NCI-H187 (cell line): Measurements from ENCODE around the gene NARS2.
"Not testable (repeated sequence)": the region's sequence is repeated elsewhere in the genome, so short reads cannot be mapped to it uniquely, and the experiment has no call there.

Experiments
- DNase-seq, 2 experiments: peaks; one replicate each; lab custom pipeline; 2025; lab: John Stamatoyannopoulos, UW

The NARS2 gene

DNA sequence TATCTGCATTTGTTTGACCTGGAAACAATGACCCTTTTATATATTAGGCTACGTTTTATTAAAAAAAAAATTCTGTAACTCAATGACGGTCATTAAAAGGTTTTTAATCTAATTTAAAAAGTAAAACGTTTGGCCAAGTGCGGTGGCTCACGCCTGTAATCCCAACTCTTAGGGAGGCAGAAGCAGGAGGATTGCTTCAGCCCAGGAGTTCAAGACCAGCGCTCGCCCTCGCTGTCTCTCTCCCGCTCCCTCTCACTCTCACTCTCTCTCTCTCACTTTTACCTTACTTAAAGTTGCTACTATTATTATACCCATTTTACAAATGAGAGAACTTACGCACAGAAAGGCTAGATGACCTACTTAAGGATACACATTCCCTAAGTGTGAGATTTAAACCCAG, 814 bp upstream of the NARS2 start:
- DNase-seq: no peak

DNA sequence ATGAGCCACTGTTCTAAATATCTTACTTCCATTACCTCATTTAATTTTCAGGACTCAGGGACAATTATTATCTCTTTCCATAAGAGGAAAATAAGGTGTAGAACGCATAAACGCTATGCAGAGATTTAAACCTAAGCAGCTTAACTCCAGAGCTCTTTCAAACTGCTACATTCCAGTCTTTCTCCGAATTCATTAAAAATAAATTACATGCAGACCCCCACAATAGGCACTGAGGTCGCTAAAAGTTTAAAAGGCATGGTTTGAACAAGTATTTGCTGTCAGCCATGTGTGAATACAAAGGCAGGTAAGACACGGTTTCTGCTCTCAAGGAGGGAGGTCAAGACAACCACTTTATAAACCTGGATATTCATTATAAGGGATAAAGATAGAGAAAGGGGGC, 983 bp downstream of the NARS2 start:
- DNase-seq: no peak

DNA sequence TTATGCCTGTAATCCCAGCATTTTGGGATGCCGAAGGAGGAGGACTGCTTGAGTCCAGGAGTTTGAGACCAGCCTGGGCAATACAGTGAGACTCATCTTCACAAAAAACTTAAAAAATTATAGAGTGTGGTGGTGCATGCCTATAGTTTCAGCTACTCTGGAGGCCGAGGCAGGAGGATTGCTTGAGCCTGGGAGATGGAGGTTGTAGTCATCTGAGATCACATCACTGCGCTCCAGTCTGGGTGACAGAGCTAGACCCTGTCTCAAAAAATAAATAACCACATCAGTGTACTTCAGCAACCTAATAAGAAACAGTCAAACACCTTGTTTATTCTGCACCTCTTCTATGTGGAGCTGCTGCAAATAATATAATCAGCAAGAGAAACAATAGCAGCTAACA, 1.4 kb downstream of the NARS2 start:
- DNase-seq: no peak

DNA sequence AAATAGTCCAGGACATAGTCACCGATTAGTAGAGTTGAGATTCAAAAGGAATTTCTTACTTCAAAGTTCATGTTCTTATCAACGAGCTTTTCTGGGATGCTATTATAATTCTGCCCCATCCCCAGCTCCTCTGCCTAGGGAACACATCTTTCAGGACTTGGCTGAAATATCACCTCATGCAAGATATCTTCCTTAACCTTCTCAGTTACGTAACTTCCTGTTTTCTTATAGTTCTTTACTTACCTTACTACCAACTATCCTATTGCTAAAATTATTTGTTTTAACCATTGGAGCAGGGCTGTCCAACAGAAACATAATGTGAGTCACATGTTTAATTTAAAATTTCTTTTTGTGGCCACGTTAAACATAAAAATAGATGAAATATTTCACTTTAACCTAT, 2.3 kb downstream of the NARS2 start:
- no peak for DNase-seq

DNA sequence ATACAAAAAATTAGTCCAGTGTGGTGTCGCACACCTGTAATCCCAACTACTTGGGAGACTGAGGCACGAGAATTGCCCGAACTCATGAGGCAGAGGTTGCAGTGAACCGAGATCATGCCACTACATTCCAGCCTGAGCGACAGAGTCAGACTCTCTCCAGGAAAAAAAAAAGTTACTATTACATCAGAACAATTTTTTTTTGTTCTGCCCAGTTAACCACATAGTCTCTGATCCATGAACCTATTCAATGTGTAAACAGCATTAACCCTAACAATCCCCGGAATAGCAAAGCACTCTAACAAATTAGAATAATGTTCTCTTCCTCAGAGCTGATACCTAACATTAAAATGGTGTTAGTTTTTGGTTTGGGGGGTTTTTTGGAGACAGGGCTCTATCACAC, 4.6 kb downstream of the NARS2 start:
- DNase-seq: no peak

DNA sequence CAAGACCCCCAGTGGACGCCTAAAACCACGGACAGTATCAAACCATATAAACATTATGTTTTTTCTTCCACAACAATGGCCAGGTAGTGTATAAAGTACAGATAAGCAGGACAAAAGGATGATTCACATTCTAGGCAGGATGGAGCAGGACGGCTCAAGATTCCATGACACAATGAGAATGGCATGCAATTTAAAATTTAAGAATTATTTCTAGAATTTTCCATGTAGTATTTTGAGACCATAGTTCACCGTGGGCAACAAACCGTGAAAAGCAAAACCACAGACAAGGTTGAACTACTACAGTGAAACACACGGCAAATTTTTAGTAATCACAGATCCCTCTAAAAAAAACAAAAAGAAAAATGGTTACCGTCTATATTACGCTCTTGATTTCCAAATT, 7.5 kb downstream of the NARS2 start:
- DNase-seq: no peak

DNA sequence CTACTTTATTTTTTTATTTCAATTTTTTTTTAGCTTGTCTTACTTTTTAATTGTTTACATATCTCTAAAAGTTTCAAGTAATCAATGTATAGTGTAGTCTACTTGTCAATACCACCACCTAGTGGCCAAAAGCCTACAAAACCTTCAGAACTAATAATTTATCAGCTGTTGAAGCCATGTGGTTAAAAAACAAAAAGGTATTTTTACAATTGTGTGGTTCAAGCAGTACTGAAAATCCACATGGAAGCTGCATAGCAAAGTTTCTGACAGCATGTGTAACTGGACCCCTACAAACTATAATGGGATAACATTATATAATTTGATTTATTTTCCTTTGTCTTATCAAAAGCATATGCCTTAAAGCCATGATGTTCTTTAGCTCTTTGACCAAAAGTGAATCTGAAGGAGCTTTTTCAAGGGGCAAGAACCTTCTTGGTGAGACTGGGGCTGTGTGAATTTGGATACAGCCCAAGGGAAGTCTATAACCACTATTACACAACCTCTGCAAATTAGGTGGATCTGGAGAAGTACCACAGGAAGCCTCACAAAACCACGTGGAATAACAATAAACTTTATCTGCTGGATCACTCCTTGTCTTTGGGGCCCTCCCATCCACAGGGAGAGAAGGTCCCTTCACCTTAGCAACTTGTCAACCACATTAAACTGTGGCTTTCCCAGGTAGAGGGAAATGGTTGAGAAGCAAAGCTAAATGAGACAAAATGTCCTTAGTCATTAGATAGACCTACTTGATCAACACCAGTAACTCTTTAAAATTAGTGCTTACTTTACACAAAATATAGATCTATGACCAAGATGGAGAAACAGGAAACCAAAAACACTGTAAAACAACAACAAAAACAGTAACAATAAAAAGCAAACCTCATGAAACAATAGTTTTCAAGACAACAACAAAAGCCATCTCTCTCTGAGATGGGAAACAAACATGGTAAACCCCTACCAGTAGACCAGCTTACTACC, 9.9 kb downstream of the NARS2 start:
- DNase-seq: peak in 1 of 2 experiments; percentile 10

DNA sequence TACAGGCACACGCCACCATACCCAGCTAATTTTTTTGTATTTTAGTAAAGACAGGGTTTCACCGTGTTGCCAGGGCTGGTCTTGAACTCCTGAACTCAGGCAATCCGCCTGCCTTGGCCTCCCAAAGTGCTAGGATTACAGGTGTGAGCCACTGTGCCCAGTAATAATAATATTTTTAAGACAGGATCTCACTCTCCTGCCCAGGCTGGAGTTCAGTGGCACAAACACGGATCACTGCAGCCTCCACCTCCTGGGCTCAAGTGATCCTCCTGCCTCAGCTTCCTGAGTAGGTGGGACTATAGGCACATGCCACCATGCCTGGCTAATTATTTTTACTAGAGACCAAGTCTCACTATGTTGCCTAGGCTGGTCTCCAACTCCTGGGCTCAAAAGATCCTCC, 10.6 kb downstream of the NARS2 start:
- not testable (repeated sequence) for DNase-seq

DNA sequence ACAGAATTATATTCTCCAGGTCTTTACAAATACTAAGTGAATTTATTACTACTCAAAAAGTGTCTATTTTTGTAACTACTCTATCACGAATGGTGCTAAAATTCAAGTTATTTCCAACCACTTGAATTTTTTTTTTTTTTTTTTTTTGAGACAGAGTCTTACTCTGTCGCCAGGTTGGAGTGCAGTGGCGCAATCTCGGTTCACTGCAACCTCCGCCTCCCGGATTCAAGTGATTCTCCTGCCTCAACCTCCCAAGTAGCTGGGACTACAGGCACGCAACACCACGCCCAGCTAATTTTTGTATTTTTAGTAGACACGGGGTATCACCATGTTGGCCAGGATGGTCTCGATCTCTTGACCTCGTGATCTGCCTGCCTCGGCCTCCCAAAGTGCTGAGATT, 11.6 kb downstream of the NARS2 start:
- not testable (repeated sequence) for DNase-seq

DNA sequence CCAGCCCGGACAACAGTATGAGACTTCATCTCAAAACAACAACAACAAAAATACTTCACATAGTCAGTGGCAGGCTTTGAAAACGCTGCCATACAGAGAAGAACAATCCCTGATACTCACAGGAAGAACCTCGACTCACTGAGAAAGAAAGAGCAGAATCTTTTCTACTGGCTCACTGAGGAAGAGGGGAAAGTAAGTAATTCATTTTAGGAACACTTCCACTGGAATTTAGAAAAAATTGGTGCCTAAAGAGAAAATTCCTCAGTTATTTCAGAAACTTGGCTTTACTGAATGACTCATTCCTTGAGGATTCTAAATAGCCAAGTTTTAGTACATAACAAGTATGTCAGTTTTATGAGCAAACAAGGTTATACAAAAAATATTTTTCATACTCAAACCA, 12.3 kb downstream of the NARS2 start:
- DNase-seq: no peak

DNA sequence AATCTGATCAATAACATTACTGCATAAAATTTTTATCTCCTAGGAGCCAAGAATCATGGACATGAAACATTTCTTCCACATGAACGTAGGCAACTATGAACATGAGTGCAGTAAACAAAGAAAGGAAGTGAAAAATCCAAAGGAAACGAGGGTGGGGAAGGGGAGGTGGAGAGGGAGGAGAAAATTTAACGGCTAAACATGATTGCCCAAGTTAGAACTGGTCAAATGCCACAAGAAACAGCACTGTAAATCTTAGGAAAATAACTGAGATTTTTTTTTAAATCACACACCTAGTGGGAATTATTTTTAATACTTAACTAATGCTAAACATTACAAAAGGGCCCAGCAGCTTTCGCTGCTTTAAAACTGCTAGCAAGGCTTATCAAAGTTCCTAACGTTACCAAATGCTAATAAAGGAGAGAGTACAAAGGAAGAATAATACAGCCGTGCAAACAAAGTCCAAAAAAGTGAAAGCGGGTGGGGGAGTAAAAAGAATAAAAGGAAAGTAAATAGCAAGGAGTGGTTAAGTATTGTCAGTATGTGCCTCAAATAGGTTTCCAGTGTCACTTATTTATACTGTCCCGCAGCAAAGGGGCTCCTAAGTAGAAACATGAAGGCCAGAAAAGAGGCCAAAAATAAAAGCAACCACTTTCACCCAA, 13.7 kb downstream of the NARS2 start:
- DNase-seq: no peak

DNA sequence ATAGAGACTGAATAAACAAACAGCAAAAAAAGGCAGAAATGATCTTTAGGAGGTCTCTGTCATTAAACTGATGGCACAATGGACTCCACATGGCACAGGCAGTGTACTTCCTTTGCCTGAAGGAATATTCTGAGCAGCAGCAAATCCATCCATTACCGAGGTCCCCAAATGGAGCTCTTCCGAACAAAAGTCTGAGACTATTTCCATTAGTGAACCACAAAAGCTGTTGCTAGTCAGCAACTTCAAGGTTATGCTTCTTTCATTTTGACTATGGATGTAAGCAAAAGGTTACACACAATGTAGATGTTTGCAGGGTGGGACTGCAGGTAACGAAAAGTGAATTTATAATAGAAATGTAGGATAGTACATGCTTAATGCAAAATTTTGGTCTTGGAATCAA, 14.5 kb downstream of the NARS2 start:
- no peak for DNase-seq

DNA sequence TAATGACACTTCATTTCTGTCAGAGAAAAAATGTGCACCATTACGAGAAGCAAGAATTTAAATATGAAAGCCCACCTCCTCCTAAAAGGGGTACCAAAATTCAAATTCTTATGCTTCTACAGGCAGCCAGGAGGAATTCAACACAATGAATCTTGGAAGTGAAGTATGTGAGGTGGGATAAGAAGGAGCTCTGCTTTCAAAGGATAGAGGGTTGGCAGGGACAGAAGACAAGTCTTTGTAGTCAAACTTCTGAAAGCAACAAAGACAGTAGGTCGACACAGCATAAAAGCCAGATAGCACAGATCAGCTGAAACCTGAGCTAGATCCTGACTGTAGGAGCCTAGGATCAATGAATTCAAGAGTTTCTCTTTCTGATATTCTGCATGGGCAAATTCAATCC, 17.4 kb downstream of the NARS2 start:
- DNase-seq: no peak

DNA sequence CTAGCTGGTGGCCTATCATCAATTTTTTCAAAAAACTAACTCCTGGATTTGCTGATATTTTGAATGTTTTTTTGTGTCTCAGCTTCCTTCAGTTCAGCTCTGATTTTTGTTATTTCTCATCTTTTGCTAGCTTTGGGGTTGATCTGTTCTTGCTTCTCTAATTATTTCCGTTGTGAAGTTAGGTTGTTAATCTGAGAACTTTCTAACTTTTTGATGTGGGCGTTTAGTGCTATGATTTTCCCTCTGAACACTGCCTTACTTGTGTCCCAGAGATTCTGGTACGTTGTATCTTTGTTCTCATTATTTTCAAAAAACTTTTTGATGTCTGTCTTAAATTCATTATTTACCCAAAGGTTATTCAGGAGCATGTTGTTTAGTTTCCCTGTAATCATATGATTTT, 19.1 kb downstream of the NARS2 start:
- DNase-seq: no peak

DNA sequence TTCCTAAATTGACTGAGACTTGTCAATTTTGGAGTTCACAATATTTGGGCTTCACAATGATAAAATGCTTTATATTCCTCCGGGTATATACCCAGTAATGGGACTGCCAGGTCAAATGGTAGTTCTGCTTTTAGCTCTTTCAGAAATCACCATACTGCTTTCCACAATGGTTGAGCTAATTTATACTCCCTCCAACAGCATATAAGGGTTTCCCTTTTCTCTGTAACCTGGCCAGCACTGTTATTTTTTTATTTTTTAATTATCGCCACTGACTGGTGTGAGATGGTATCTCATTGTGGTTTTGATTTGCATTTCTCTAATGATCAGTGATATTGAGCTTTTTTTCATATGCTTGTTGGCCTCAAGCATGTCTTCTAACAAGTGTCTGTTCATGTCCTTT, 21.8 kb downstream of the NARS2 start:
- no peak for DNase-seq

DNA sequence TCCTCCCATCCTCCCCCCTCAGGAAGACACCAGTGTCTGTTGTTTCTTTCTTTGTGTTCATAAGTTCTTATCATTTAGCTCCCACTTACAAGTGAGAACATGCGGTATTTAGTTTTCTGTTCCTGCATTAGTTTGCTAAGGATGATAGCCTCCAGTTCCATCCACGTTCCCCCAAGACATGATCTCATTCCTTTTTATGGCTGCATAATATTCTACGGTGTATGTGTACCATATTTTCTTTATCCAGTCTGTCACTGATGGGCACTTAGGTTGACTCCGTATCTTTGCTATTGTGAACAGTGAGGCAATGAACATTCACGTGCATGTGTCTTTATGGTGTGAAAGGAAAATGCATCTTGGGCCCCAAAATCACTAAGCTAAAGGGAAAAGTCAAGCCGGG, 22.5 kb downstream of the NARS2 start:
- DNase-seq: not testable (repeated sequence)

DNA sequence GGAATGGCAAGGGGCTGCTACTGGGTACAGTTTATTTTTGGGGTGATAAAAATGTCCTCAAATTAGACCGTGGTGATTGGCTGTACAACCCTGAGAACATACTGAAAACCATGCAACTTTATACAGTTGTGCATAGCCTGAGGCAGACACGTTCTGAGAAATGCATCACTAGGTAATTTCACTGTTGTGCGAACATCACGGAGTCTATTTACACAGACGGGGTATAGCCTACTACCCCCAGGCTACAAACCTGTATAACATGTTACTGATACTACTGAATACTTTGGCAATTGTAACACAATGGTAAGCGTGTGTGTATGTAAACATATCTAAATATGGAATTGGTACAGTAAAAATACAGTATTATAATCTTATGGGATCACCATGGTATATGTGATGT, 23.6 kb downstream of the NARS2 start:
- no peak for DNase-seq

DNA sequence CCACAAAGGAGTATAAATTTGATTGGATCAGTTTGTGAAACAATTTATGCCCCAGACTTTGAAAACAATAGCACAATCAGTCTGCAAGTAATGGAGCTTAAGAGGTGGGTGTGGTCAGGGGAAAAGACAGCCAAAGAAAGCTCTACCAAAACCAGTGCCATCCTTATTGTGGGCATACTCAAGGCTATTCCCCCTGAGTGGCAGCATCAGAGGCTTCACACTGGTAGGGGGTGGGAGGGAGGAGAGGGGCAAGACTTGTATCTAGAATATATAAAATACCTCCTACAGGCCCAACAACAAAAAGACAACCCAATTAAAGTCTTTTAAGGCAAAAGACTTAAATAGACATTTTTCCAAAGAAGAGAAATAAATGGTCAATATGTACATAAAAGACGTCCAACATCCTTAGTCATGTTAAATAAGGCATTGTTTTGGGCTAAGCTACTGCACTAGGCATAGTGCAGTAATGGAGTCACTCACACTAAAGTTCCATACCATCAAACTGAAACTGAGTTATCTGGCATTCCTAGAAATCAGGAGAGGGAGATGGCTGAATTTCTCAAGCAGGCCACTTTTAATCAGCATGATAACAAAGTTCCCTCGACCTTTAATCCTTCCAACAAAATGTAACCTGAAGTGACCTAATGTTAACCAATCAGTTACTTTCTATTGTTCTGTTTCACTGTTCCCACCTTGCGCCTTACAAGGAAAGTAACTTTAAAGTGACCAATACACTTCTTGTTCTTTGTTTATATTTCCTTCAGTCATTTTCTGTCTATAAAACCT, 24.8 kb downstream of the NARS2 start:
- DNase-seq: no peak

DNA sequence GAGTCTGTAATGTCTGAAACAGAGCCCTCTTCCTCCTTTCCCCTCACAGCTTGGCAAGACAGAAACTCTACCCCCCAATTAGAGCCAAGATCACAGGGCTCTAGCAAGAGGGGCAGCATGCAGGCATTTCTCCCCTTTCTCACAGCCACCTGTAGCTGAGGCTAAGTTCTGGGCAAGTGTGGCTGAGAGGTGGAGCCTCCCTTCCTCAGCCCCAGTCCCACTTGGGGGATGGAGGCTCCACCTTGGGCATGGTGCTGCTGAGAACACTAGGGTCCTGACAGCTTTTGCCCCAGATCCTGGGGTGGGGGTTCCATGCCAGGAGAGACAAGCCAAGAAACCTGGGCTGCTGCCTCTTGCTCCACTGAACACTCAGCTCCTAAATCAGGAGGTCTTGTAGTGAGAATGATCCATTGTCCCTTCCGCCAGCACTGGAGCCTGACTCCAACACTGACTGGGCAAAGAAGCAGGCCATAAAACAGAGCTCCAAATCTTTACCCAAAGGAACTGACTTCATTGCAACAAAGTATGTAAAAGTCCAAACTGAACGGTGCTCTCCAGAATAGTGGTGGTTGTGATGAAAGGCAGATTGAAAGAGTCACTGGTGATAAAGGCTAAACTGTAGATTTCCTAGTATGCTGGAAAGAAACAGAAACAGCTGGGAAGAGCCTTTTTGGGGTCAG, 25.6 kb downstream of the NARS2 start:
- no peak for DNase-seq

DNA sequence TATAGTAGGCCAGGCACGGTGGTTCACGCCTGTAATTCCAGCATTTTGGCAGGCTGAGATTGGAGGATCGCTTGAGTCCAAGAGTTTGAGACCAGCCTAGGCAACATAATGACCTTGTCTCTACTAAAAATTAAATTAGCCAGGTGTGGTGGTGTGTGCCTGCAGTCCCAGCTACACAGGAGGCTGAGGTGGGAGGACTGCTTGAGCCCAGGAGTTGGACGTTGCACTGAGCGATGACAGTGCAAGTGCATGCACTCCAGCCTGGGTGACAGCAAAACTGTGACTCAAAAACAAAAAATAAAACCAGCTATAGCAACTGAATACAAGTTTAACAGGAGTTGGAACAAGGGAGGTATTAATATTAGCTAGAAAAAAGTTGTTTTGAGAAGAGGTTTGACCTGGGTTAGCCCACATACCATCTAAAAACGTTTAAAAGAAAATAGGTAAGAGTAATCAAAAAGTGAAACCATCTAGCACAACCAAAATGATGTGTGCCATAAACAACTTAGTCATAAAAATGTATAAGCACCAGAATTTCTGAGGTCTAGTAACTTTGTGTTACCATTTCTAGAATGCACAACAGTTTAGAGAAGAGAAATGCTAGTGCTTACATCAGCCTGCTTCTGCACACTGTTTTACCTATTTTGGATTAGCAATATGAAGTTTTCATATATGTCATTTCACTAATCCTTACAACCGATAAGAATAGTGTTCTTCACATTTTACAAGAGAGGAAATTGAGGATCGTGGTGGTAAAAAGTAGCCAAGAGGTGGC, 26.5 kb downstream of the NARS2 start:
- no peak for DNase-seq

DNA sequence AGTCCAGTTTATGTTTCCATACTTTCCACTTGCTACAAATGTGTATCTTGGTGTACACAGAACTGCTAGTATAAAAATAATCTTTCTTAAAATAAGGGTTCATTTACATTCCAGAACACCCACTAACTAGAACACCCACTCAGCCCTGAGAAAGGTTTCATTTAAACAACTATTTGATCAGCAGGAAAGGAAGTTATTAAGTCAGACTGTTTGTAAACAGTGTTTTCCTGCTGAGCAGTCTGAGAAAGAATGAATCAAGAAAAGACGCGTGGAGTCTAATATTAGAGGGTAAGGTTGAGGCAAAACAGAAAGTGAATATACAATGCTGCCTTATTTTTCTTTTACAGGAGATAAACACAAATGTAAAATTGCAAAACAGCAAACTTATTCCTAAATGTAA, 32.7 kb downstream of the NARS2 start:
- no peak for DNase-seq
